Measurements from ENCODE around the gene SNX13. TPM values are rescaled to one million over a fixed set of nuclear protein-coding genes. Genes with fewer than 3 reads are reported as not detected.

SNX13 gene
- polyA plus RNA-seq, 1 of the 3 experiments (the other 2 are of a cell fraction), result 13.0 TPM

DNA sequence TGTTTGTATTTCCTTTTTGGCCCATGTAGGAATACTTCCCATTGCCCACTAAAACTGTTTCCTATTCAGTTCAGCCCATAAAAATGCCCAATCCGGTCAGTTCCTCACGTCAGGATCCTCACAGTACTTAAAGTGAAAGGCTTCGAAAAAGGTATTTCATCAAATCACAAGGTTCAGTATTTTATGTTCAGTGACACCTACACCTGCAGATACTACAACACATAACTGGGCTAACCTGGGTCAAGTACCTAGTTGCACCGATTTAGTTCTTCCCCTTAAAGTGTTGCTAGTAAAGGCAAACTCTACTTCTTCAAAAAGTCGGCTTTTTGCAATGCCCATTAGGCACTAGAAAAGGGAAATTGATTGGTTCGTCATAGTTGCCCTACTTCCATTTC, 1.1 kb downstream of the SNX13 start:
- Histone ChIP-seq H4K20me1 (ENCODE audit: insufficient read depth) (no peaks in the 10 kb centered on the region), H2AFZ (ENCODE audit: low read depth) (peak overlapping the region; percentile 98; the same call in 1 of the 2 replicates), H3K36me3 (replicated peaks in 1 of 2; ENCODE audit: control insufficient read depth in 1 of 2, insufficient read depth in 2 of 2, low read length in 1 of 2) (peaks cover 0 to 8% of the 10 kb centered on the region in 2 experiments), H3K4me3 (ENCODE audit: low read depth in 2 of 2, low read length in 1 of 2) (peak overlapping the region; percentile 87 to 100), H3K9me3 (no peaks in the 10 kb centered on the region), H3K79me2 (ENCODE audit: insufficient read depth) (peaks cover 55% of the 10 kb centered on the region), H3K27me3 (ENCODE audit: insufficient read depth) (no peaks in the 10 kb centered on the region), H3K9ac (peak overlapping the region; percentile 91), H3F3A (replicated peaks; ENCODE audit: insufficient read depth) (no peaks in the 10 kb centered on the region), H3K27ac (ENCODE audit: low read depth in 2 of 2, low read length in 1 of 2) (peak overlapping the region in 1 of 2 experiments; percentile 85; a peak in 2 of 4 replicates), H3K4me1 (ENCODE audit: control insufficient read depth in 1 of 2, insufficient read depth in 2 of 2, low read depth in 1 of 2, low read length in 1 of 2) (peaks cover 12 to 17% of the 10 kb centered on the region in 2 experiments; a peak in 3 of 4 replicates), H3K4me2 (peak overlapping the region; percentile 86), H3K9me2 (no peaks in the 10 kb centered on the region)
- TF ChIP-seq MXI1 (IDR thresholded peaks at IDR 0.05; ENCODE audit: low read depth, low read length), result no peak
- TF ChIP-seq, protein P1, sequence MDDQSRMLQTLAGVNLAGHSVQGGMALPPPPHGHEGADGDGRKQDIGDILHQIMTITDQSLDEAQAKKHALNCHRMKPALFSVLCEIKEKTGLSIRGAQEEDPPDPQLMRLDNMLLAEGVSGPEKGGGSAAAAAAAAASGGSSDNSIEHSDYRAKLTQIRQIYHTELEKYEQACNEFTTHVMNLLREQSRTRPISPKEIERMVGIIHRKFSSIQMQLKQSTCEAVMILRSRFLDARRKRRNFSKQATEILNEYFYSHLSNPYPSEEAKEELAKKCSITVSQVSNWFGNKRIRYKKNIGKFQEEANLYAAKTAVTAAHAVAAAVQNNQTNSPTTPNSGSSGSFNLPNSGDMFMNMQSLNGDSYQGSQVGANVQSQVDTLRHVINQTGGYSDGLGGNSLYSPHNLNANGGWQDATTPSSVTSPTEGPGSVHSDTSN (IDR thresholded peaks at IDR 0.05), result no peak
- WGBS (ENCODE audit: low lambda C conversion rate), result 22% methylated on average over 6 of the region's 6 CpGs
- POLR2A ChIA-PET, result no interaction called here
- DNase-seq, result no peak
- CTCF ChIA-PET, result interaction anchor here (0.9 to 1.3 kb wide), 3 partner anchors 31 to 169 kb away, joined by 3 to 6 read pairs (median 5); no protein-coding TSS in a partner anchor

DNA sequence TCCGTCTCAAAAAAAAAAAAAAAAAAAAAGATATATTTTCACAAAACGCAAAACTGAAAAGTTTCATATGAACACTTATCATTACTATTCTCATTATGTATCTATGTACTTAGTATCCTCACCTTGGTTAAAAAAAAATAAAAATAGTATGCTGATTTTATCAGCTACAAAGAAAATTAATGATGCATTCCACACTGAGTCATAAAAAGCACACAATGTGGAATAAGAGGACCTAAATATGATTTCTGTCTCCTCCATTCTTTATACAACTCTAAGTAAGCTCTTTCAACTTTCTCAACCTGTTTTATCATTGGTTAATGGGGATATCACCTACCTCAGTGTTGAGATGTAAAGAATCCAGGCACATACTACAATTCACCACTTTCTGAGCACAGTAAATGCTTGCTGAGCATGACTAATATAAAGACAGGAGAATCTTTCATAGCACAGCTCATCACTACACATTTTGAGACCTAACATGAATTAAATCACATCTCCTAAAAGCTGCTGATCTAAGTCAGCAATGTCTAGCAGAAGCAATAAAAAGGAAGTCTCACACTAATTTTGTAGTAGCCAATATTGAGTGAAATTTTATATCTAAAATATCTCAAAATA, 2.7 kb downstream of the SNX13 start:
- peaks cover 12 to 17% of the 10 kb centered on the region in 2 experiments; a peak in 3 of 4 replicates for H3K4me1 ChIP-seq (ENCODE audit: control insufficient read depth in 1 of 2, insufficient read depth in 2 of 2, low read depth in 1 of 2, low read length in 1 of 2)
- H4K20me1 ChIP-seq (ENCODE audit: insufficient read depth), result no peaks in the 10 kb centered on the region; the same call in 1 of the 2 replicates
- H3K27ac ChIP-seq (ENCODE audit: low read depth in 2 of 2, low read length in 1 of 2), result no peak overlapping the region
- ChIA-PET POLR2A (no interaction called here), CTCF (interaction anchor here (0.7 to 1.5 kb wide), 5 partner anchors 10 to 1185 kb away, joined by 3 to 6 read pairs (median 3); no protein-coding TSS in a partner anchor)
- 89% methylated on average over 2 of the region's 2 CpGs for WGBS (ENCODE audit: low lambda C conversion rate)
- no peak overlapping the region for H2AFZ ChIP-seq (ENCODE audit: low read depth)
- H3F3A ChIP-seq (replicated peaks; ENCODE audit: insufficient read depth), result no peaks in the 10 kb centered on the region
- TF ChIP-seq, protein P2, sequence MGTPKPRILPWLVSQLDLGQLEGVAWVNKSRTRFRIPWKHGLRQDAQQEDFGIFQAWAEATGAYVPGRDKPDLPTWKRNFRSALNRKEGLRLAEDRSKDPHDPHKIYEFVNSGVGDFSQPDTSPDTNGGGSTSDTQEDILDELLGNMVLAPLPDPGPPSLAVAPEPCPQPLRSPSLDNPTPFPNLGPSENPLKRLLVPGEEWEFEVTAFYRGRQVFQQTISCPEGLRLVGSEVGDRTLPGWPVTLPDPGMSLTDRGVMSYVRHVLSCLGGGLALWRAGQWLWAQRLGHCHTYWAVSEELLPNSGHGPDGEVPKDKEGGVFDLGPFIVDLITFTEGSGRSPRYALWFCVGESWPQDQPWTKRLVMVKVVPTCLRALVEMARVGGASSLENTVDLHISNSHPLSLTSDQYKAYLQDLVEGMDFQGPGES (IDR thresholded peaks at IDR 0.05; ENCODE audit: low read depth, low read length), result no peak
- TF ChIP-seq, protein P3, sequence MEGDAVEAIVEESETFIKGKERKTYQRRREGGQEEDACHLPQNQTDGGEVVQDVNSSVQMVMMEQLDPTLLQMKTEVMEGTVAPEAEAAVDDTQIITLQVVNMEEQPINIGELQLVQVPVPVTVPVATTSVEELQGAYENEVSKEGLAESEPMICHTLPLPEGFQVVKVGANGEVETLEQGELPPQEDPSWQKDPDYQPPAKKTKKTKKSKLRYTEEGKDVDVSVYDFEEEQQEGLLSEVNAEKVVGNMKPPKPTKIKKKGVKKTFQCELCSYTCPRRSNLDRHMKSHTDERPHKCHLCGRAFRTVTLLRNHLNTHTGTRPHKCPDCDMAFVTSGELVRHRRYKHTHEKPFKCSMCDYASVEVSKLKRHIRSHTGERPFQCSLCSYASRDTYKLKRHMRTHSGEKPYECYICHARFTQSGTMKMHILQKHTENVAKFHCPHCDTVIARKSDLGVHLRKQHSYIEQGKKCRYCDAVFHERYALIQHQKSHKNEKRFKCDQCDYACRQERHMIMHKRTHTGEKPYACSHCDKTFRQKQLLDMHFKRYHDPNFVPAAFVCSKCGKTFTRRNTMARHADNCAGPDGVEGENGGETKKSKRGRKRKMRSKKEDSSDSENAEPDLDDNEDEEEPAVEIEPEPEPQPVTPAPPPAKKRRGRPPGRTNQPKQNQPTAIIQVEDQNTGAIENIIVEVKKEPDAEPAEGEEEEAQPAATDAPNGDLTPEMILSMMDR (IDR thresholded peaks at IDR 0.05), result no peak
- TF ChIP-seq EZH2phosphoT487 (IDR thresholded peaks at IDR 0.05; ENCODE audit: borderline replicate concordance, low read depth), result no peak
- H3K9ac ChIP-seq, result no peak overlapping the region
- H3K36me3 ChIP-seq (replicated peaks in 1 of 2; ENCODE audit: control insufficient read depth in 1 of 2, insufficient read depth in 2 of 2, low read length in 1 of 2), result peaks cover 0 to 8% of the 10 kb centered on the region in 2 experiments
- no peaks in the 10 kb centered on the region for H3K9me2 ChIP-seq
- H3K4me3 ChIP-seq (ENCODE audit: low read depth in 2 of 2, low read length in 1 of 2), result peak overlapping the region in 1 of 2 experiments; percentile 2; a peak in 1 of 4 replicates
- no peaks in the 10 kb centered on the region for H3K27me3 ChIP-seq (ENCODE audit: insufficient read depth)
- no peak for DNase-seq
- peaks cover 69% of the 10 kb centered on the region for H3K79me2 ChIP-seq (ENCODE audit: insufficient read depth)
- H3K4me2 ChIP-seq, result peak overlapping the region; percentile 86; the same call in 1 of the 2 replicates
- H3K9me3 ChIP-seq, result no peaks in the 10 kb centered on the region
